Naive thymus-derived CD8-positive, alpha-beta T cell (primary cell): ENCODE measurements around the gene STK36. TPM values are rescaled to one million over a fixed set of nuclear protein-coding genes. Genes with fewer than 3 reads are reported as not detected.
A peak's percentile ranks its signal among the peaks of the same experiment; 100 is the strongest.

Source experiments
- ATAC-seq, 2 donors: fragments of 150-1000 bp; cut with Tn5 transposase in 1 of 2; sonication (Bioruptor Pico), chemical (Tn5 transposase) in 1 of 2; 1 replicate in 1 of 2; 2 replicates in 1 of 2; pipeline ENCODE4 v1.10.0; 2021; ENCODE audit warnings: mild to moderate bottlenecking in 2 of 2, moderate library complexity in 2 of 2
- POLR2A ChIA-PET: fragments of 350-600 bp; sonication (Branson Sonifier 250); formaldehyde crosslinking; loops from one replicate; lab custom pipeline; 2021; ENCODE audit warnings: antibody characterized with exemption; lab: Charles Lee
- DNase-seq, 10 donors: peaks; one replicate each; pipeline versions ENCODE4 v3.0.0 to v3.0.0-alpha.2; 2020 to 2022
- H3K27ac Mint-ChIP-seq, 10 donors: one replicate each; pipeline ENCODE4 v1.8.0; 2020 to 2022; ENCODE audit warnings: mild to moderate bottlenecking in 10 of 10, mixed read lengths in 10 of 10, moderate library complexity in 4 of 10, inconsistent platforms in 1 of 10
- H3K27me3 Mint-ChIP-seq, 5 donors: one replicate each; pipeline ENCODE4 v1.8.0; 2021 to 2022; ENCODE audit warnings: mixed read lengths in 5 of 5
- H3K36me3 Mint-ChIP-seq, 3 donors: one replicate each; pipeline ENCODE4 v1.8.0; 2020 to 2022; ENCODE audit warnings: mixed read lengths in 3 of 3, mild to moderate bottlenecking in 2 of 3, inconsistent platforms in 1 of 3
- H3K4me1 Mint-ChIP-seq, 4 donors: one replicate each; pipeline ENCODE4 v1.8.0; 2021 to 2022; ENCODE audit warnings: mixed read lengths in 4 of 4
- H3K4me3 Mint-ChIP-seq, 10 donors: one replicate each; pipeline ENCODE4 v1.8.0; 2020 to 2022; ENCODE audit warnings: mild to moderate bottlenecking in 10 of 10, mixed read lengths in 10 of 10, moderate library complexity in 6 of 10, inconsistent platforms in 1 of 10
- H3K9me3 Mint-ChIP-seq, 9 donors: one replicate each; pipeline ENCODE4 v1.8.0; 2020 to 2022; ENCODE audit warnings: mixed read lengths in 9 of 9, mild to moderate bottlenecking in 3 of 9, inconsistent platforms in 1 of 9, moderate library complexity in 1 of 9
- polyA plus RNA-seq, 3 donors: library from polyadenylated mRNA; unstranded; fragments of 300-500 nt; fragmentation: Illumina TruSeq; gene quantifications; one replicate each; pipeline ENCODE4 v1.2.3, GENCODE V29; 2021
- total RNA-seq, 8 experiments: library from RNA in 2 of 8; stranded (reverse) in 2 of 8; gene quantifications; one replicate each; pipeline ENCODE4 v1.2.3 and lab custom pipeline; 2021 to 2026

STK36 gene
- total and polyA plus RNA-seq, 5 experiments from 2014 or later = 3.1 to 22.5 (median 4.3) TPM

DNA sequence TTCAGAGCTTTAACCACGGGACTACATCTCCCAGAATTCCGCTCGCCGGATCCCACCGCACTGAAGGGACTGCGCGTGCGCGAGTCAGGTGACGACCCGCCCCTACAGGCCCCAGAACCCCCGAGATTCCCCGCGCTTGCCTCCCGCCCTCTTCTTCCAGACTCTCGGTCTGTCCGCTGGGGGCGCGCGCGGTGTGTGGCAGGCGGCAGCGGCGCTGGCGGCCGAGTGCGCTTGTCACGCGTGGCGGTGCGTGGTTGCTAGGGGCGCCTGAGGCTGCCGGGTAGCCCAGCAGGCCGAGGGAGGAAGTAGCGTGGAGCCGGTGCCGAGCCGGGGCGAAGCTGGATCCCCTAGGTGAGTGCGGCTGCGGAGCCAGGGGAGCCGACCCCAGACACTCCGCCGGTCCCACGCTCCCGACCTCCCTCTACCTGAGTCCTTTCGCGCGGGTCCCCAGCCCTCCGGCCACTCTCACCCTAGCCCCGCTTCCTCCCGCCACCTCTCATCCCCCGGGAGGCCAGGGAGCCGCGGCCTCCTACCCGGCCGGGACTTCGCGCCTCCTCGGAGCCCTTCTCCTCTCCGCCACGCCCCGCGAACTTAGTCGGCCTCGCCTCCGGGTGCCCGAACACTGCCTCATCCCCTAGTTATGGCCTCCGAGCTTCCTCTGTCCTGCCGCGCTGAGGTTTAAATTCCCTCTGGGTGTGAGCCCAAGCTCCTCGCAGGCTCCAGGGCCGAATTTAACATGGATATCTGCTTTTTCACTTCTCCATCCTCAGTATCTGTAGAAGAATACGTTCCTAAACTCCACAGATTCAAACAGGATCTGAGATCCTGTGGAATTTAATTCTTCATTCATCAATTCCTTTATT is 39.0 kb downstream of the STK36 start, which contains the start of gene TTLL4:
Gene TTLL4, plus strand, starts transcription at position 149 of the 863 bp plus-strand sequence. CDS start 26,842 bp downstream, outside the sequence.
- peak within 1 kb of the TSS; percentile 65 to 96 (median 92) for H3K27ac Mint-ChIP-seq
- peaks cover 0 to 7% (median under 1%) of the 10 kb centered on the region in 5 donors for H3K27me3 Mint-ChIP-seq
- POLR2A ChIA-PET = interaction anchor here (0.7 to 2.3 kb wide), 13 partner anchors 12 to 676 kb away, joined by 3 to 7 read pairs (median 3); partner anchors contain the start of genes BCS1L, CNPPD1, CTDSP1 and RNF25
- ATAC-seq (peak; percentile 95 to 97), DNase-seq (peak; percentile 95 to 100 (median 99))
- peak within 1 kb of the TSS; percentile 93 to 99 (median 96) for H3K4me3 Mint-ChIP-seq
- H3K4me1 Mint-ChIP-seq = peaks cover 10 to 23% (median 23%) of the 10 kb centered on the region in 4 donors
- peaks cover 0 to 3% (median 3%) of the 10 kb centered on the region in 3 donors for H3K36me3 Mint-ChIP-seq
- H3K9me3 Mint-ChIP-seq = no peaks in the 10 kb centered on the region

- Mint-ChIP-seq H3K9me3 (no peaks in the 10 kb centered on the region), H3K4me3 (peak overlapping the region; percentile 93 to 99 (median 96)), H3K27me3 (peaks cover 0 to 4% (median 0%) of the 10 kb centered on the region in 5 donors), H3K4me1 (peaks cover 10 to 23% (median 23%) of the 10 kb centered on the region in 4 donors), H3K36me3 (peaks cover 0 to 9% (median 6%) of the 10 kb centered on the region in 3 donors), H3K27ac (peak overlapping the region; percentile 65 to 96 (median 92))
- ATAC-seq (no peak), DNase-seq (peak in 1 of 10 donors; percentile 3)
- POLR2A ChIA-PET = interaction anchor here (0.8 to 2.3 kb wide), 6 partner anchors 37 to 465 kb away, joined by 3 to 6 read pairs (median 4); partner anchors contain the start of genes BCS1L, CNPPD1 and ZNF142
Observed at GRCh38 chr2:218711550-218711929, 39.7 kb downstream of the STK36 start.

- peaks cover 10 to 26% (median 23%) of the 10 kb centered on the region in 4 donors for H3K4me1 Mint-ChIP-seq
- POLR2A ChIA-PET = no interaction called here
- H3K9me3 Mint-ChIP-seq = no peaks in the 10 kb centered on the region
Observed at GRCh38 chr2:218713922-218714321, 42.0 kb downstream of the STK36 start.

DNA sequence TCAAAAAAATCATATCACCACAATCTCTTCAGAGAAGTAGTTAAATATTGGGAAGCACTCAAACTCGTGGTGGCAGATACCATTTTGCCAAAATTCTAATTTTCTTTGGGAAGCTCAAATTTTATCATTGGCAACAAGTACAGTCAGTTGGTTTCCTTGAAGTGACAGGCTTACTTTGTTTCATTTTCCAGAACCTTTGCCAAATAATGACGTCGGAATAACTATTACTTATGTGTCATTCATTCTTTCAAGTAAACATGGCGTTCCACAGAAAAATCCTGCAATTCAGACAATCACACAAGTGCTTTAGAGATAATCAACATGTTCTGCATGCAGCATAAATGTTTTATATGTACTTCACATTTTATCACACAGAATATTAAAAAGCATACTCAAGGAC is 44.2 kb downstream of the STK36 start:
- Mint-ChIP-seq H3K27ac (no peak overlapping the region), H3K9me3 (no peaks in the 10 kb centered on the region), H3K27me3 (no peaks in the 10 kb centered on the region), H3K4me1 (peaks cover 20 to 28% (median 25%) of the 10 kb centered on the region in 4 donors), H3K36me3 (peaks cover 0 to 30% (median 13%) of the 10 kb centered on the region in 3 donors), H3K4me3 (no peak overlapping the region)
- DNase-seq = no peak
- POLR2A ChIA-PET = no interaction called here
- ATAC-seq = no peak

More at GRCh38 chr2:218713922-218714321, 42.0 kb downstream of the STK36 start:
- no peak for ATAC-seq
- DNase-seq = no peak
- H3K36me3 Mint-ChIP-seq = peaks cover 0 to 22% (median 8%) of the 10 kb centered on the region in 3 donors
- H3K4me3 Mint-ChIP-seq = peak overlapping the region in 1 of 10 donors; percentile 4
- H3K27ac Mint-ChIP-seq = no peak overlapping the region
- H3K27me3 Mint-ChIP-seq = peaks cover 0 to 2% (median 0%) of the 10 kb centered on the region in 5 donors

GRCh38 chr2:218717262-218717661 is 45.4 kb downstream of the STK36 start:
- peaks cover 0 to 30% (median 13%) of the 10 kb centered on the region in 3 donors for H3K36me3 Mint-ChIP-seq
- no peak for DNase-seq
- H3K4me3 Mint-ChIP-seq = no peak overlapping the region
- no peaks in the 10 kb centered on the region for H3K27me3 Mint-ChIP-seq
- H3K4me1 Mint-ChIP-seq = peaks cover 12 to 21% (median 17%) of the 10 kb centered on the region in 4 donors
- ATAC-seq = no peak
- POLR2A ChIA-PET = no interaction called here
- H3K27ac Mint-ChIP-seq = peak overlapping the region in 1 of 10 donors; percentile 22
- H3K9me3 Mint-ChIP-seq = no peaks in the 10 kb centered on the region

DNA sequence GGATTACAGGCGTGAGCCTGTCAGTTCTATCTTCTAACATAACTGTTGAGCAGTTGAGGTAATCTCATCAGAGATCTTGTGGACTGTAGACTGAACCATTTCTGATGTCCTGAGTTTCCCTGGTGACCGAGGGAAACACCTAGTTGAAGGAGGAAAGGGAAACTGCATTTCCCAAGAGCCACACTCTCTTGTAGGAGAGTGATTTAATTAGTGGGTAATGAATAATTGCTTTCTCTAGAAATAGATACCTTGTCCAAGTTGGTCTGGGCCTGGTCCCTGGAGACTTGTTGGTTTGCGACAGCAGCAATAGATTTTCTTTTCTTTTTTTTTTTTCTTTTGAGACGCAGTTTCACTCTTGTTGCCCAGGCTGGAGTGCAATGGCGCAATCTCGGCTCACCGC is 46.2 kb downstream of the STK36 start:
- no peaks in the 10 kb centered on the region for H3K9me3 Mint-ChIP-seq
- ATAC-seq (no peak), DNase-seq (no peak)
- no peak overlapping the region for H3K4me3 Mint-ChIP-seq
- peaks cover 0 to 30% (median 13%) of the 10 kb centered on the region in 3 donors for H3K36me3 Mint-ChIP-seq
- POLR2A ChIA-PET = no interaction called here
- no peaks in the 10 kb centered on the region for H3K27me3 Mint-ChIP-seq
- no peak overlapping the region for H3K27ac Mint-ChIP-seq
- peaks cover 20 to 28% (median 24%) of the 10 kb centered on the region in 4 donors for H3K4me1 Mint-ChIP-seq

DNA sequence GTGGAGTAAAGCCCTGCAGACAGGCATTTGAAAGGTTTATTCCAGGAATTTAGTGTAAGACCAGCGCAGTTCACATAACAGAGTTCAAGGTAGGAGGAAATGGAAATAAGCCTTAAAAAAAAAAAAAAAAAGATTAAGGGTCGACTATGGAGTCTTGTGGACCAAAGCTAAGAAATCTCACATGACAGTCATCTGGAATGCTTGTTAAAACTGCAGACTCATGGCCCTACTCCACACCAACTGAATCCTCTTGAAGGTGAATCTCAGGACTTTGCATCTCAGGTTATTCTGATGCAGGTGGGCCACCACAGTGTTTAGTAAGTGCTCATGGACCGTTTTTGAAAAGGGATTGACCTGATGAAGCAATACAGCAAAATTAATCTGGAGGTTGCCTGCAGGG is 47.6 kb downstream of the STK36 start:
- Mint-ChIP-seq H3K4me3 (no peak overlapping the region), H3K36me3 (peaks cover 0 to 30% (median 13%) of the 10 kb centered on the region in 3 donors), H3K27ac (no peak overlapping the region), H3K27me3 (no peaks in the 10 kb centered on the region), H3K9me3 (peaks cover 0 to 3% (median 0%) of the 10 kb centered on the region in 9 donors), H3K4me1 (peaks cover 24 to 27% (median 24%) of the 10 kb centered on the region in 4 donors)
- ATAC-seq (no peak), DNase-seq (no peak)
- POLR2A ChIA-PET = interaction anchor here (0.7 kb wide), 1 partner anchor 685 kb away, joined by 4 read pairs; no protein-coding TSS in a partner anchor

DNA sequence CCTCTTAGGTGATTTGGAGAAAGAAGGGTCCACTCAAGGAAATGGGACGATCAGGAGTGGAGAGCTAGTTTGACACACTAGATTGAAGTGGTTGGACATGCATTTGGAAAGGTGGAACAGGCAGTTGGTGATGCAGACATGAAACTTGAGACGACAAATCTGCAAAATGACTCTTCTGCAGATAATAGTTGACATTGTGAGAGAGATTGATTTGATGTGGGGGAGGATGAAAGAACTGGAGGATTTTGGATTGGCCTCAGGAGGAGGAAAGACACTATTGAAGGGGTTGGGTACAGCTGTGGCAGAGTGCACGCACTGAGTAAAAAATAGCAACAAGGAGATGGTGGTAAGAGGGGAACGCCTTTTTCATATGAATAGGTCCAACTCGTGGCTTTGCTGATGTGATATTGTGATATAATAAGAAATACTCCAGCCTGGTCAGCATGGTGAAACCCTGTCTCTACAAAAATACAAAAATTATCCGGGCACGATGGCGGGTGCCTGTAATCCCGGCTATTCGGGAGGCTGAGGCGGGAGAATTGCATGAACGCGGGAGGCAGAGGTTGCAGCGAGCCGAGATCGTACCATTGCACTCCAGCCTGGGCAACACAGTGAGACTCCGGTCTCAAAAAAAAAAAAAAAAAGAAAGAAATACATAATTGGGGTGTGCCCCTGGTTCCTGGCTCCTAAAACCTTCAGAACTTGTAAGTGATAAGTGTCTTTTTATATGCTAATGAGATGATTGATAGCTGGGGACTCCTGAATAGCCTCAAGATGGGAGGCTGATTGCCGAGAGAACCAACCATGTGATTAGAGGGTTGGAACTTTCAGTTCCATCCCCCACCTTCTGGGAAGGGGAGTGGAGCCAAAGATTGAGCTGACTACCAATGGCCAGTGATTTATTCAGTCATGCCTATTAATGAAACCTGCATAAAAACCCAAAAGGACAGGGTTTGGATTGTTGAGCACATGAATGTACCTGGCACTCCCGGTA is 48.5 kb downstream of the STK36 start:
- H3K36me3 Mint-ChIP-seq = peaks cover 0 to 30% (median 17%) of the 10 kb centered on the region in 3 donors
- H3K27ac Mint-ChIP-seq = no peak overlapping the region
- H3K4me1 Mint-ChIP-seq = peaks cover 20 to 27% (median 21%) of the 10 kb centered on the region in 4 donors
- no peaks in the 10 kb centered on the region for H3K27me3 Mint-ChIP-seq
- H3K4me3 Mint-ChIP-seq = no peak overlapping the region
- ATAC-seq (no peak), DNase-seq (no peak)
- POLR2A ChIA-PET = no interaction called here
- H3K9me3 Mint-ChIP-seq = peaks cover 0 to 4% (median 0%) of the 10 kb centered on the region in 9 donors

DNA sequence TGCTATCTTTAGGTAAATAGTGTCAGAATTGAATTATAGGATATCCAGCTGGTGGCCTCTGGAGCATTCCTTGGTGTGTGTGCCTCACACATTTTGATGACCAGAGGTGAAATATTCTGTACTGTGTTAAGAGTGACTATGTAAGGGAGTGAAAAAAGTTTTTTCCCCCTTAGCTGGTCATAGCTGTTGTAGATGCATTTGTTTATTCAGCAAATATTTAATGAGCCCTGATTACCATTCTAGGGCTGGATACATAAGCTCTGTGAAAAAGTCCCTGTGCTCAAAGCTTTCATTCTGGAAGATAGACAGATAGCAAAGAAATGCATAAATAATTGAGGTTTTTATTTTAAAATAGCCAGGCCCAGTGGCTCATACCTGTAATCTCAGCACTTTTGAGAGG is 49.6 kb downstream of the STK36 start:
- Mint-ChIP-seq H3K4me1 (peaks cover 20 to 27% (median 21%) of the 10 kb centered on the region in 4 donors), H3K36me3 (peaks cover 5 to 30% (median 20%) of the 10 kb centered on the region in 3 donors), H3K27ac (no peak overlapping the region), H3K4me3 (no peak overlapping the region), H3K9me3 (peaks cover 0 to 14% (median 5%) of the 10 kb centered on the region in 9 donors), H3K27me3 (no peaks in the 10 kb centered on the region)
- DNase-seq (no peak), ATAC-seq (no peak)
- POLR2A ChIA-PET = interaction anchor here (0.6 kb wide), 1 partner anchor 256 kb away, joined by 3 read pairs; no protein-coding TSS in a partner anchor

- POLR2A ChIA-PET = interaction anchor here (0.6 to 1.9 kb wide), 2 partner anchors 11 to 256 kb away, joined by 3 to 5 read pairs; partner anchors contain the start of gene TTLL4
- H3K9me3 Mint-ChIP-seq = peaks cover 0 to 16% (median 6%) of the 10 kb centered on the region in 9 donors
- no peak for ATAC-seq
- H3K36me3 Mint-ChIP-seq = peaks cover 5 to 27% (median 21%) of the 10 kb centered on the region in 3 donors
- peaks cover 20 to 27% (median 21%) of the 10 kb centered on the region in 4 donors for H3K4me1 Mint-ChIP-seq
- H3K4me3 Mint-ChIP-seq = no peak overlapping the region
- DNase-seq = no peak
- H3K27ac Mint-ChIP-seq = peak overlapping the region in 1 of 10 donors; percentile 60
- no peaks in the 10 kb centered on the region for H3K27me3 Mint-ChIP-seq
Observed at GRCh38 chr2:218721934-218722333, 50.0 kb downstream of the STK36 start.

DNA sequence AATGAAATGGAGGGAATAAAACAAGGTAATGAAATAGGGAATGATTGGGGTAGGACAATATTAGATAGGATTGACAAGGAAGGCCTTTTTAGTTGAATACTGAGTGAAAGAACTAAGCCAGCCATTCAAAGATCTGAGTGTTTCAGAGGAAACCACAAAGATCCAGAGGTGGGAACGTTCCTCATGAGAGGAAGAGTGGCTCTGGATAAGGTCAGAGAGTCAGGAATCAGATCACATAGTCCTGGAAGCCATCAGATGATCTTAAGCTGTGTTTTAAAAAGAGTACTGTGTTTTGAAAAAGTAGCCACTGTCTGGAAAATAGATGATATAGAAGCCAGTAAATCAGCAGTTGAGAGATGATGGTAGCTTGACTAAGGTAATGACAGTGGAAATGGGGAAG is 50.5 kb downstream of the STK36 start:
- no peaks in the 10 kb centered on the region for H3K27me3 Mint-ChIP-seq
- peaks cover 5 to 26% (median 22%) of the 10 kb centered on the region in 3 donors for H3K36me3 Mint-ChIP-seq
- H3K4me3 Mint-ChIP-seq = no peak overlapping the region
- ATAC-seq (no peak), DNase-seq (no peak)
- peak overlapping the region in 4 of 10 donors; percentile 4 to 44 (median 38) for H3K27ac Mint-ChIP-seq
- peaks cover 20 to 27% (median 21%) of the 10 kb centered on the region in 4 donors for H3K4me1 Mint-ChIP-seq
- POLR2A ChIA-PET = interaction anchor here (0.6 to 1.9 kb wide), 2 partner anchors 12 to 257 kb away, joined by 3 to 5 read pairs; partner anchors contain the start of gene TTLL4
- H3K9me3 Mint-ChIP-seq = peaks cover 0 to 20% (median 8%) of the 10 kb centered on the region in 9 donors
